ENCODE data around the gene RPS6KA2. TPM values are rescaled to one million over a fixed set of nuclear protein-coding genes. Genes with fewer than 3 reads are reported as not detected.
"Not testable (repeated sequence)": the region's sequence is repeated elsewhere in the genome, so short reads cannot be mapped to it uniquely, and the experiment has no call there.

Gene RPS6KA2
- polyA plus RNA-seq, 2 donors = 5.7 to 8.7 TPM

- Histone ChIP-seq H3K27me3 (ENCODE audit: control insufficient read depth in 1 of 2, insufficient read depth in 2 of 2, low read length in 2 of 2) (no peaks in the 10 kb centered on the region), H3K4me3 (ENCODE audit: low read depth in 1 of 2, low read length in 2 of 2) (no peak overlapping the region), H3K4me1 (ENCODE audit: control insufficient read depth in 2 of 2, insufficient read depth in 2 of 2, low read length in 1 of 2) (no peaks in the 10 kb centered on the region), H3K36me3 (ENCODE audit: control insufficient read depth in 2 of 2, insufficient read depth in 2 of 2, low read length in 1 of 2) (no peaks in the 10 kb centered on the region), H3K27ac (ENCODE audit: low read depth in 2 of 2, low read length in 1 of 2) (no peak overlapping the region), H3K9me3 (ENCODE audit: control insufficient read depth in 2 of 2, insufficient read depth in 1 of 2, low read depth in 1 of 2, low read length in 1 of 2) (no peaks in the 10 kb centered on the region)
- 88 to 100% methylated on average over 1 of the region's 1 CpG for WGBS, 2 donors
These were observed 252.0 kb downstream of the RPS6KA2 start for GRCh38 chr6:166375013-166375412.

GRCh38 chr6:166370489-166370888, 256.6 kb downstream of the RPS6KA2 start:
- H3K27ac ChIP-seq (ENCODE audit: low read depth in 2 of 2, low read length in 1 of 2) = no peak overlapping the region
- no peak overlapping the region for H3K4me3 ChIP-seq (ENCODE audit: low read depth in 1 of 2, low read length in 2 of 2)
- H3K27me3 ChIP-seq (ENCODE audit: control insufficient read depth in 1 of 2, insufficient read depth in 2 of 2, low read length in 2 of 2) = no peaks in the 10 kb centered on the region
- H3K9me3 ChIP-seq (ENCODE audit: control insufficient read depth in 2 of 2, insufficient read depth in 1 of 2, low read depth in 1 of 2, low read length in 1 of 2) = no peaks in the 10 kb centered on the region
- peaks cover 0 to 3% of the 10 kb centered on the region in 2 donors for H3K36me3 ChIP-seq (ENCODE audit: control insufficient read depth in 2 of 2, insufficient read depth in 2 of 2, low read length in 1 of 2)
- 96 to 98% methylated on average over 3 of the region's 3 CpGs for WGBS, 2 donors
- no peaks in the 10 kb centered on the region for H3K4me1 ChIP-seq (ENCODE audit: control insufficient read depth in 2 of 2, insufficient read depth in 2 of 2, low read length in 1 of 2)

- WGBS, 2 donors = 74 to 81% methylated on average over 3 of the region's 3 CpGs
- no peak overlapping the region for H3K4me3 ChIP-seq (ENCODE audit: low read depth in 1 of 2, low read length in 2 of 2)
- no peaks in the 10 kb centered on the region for H3K27me3 ChIP-seq (ENCODE audit: control insufficient read depth in 1 of 2, insufficient read depth in 2 of 2, low read length in 2 of 2)
- no peaks in the 10 kb centered on the region for H3K4me1 ChIP-seq (ENCODE audit: control insufficient read depth in 2 of 2, insufficient read depth in 2 of 2, low read length in 1 of 2)
- peaks cover 0 to 3% of the 10 kb centered on the region in 2 donors for H3K36me3 ChIP-seq (ENCODE audit: control insufficient read depth in 2 of 2, insufficient read depth in 2 of 2, low read length in 1 of 2)
- no peaks in the 10 kb centered on the region for H3K9me3 ChIP-seq (ENCODE audit: control insufficient read depth in 2 of 2, insufficient read depth in 1 of 2, low read depth in 1 of 2, low read length in 1 of 2)
- no peak overlapping the region for H3K27ac ChIP-seq (ENCODE audit: low read depth in 2 of 2, low read length in 1 of 2)
These were observed 257.3 kb downstream of the RPS6KA2 start for GRCh38 chr6:166369782-166370181.

GRCh38 chr6:166366921-166367320, 260.1 kb downstream of the RPS6KA2 start:
- H3K36me3 ChIP-seq (ENCODE audit: control insufficient read depth in 2 of 2, insufficient read depth in 2 of 2, low read length in 1 of 2) = peaks cover 6 to 10% of the 10 kb centered on the region in 2 donors
- no peaks in the 10 kb centered on the region for H3K27me3 ChIP-seq (ENCODE audit: control insufficient read depth in 1 of 2, insufficient read depth in 2 of 2, low read length in 2 of 2)
- H3K4me3 ChIP-seq (ENCODE audit: low read depth in 1 of 2, low read length in 2 of 2) = no peak overlapping the region
- 95% methylated on average over 3 of the region's 3 CpGs for WGBS, 2 donors
- no peaks in the 10 kb centered on the region for H3K4me1 ChIP-seq (ENCODE audit: control insufficient read depth in 2 of 2, insufficient read depth in 2 of 2, low read length in 1 of 2)
- no peak overlapping the region for H3K27ac ChIP-seq (ENCODE audit: low read depth in 2 of 2, low read length in 1 of 2)
- no peaks in the 10 kb centered on the region for H3K9me3 ChIP-seq (ENCODE audit: control insufficient read depth in 2 of 2, insufficient read depth in 1 of 2, low read depth in 1 of 2, low read length in 1 of 2)

GRCh38 chr6:166365806-166366205, 261.2 kb downstream of the RPS6KA2 start:
- Histone ChIP-seq H3K27ac (ENCODE audit: low read depth in 2 of 2, low read length in 1 of 2) (no peak overlapping the region), H3K4me3 (ENCODE audit: low read depth in 1 of 2, low read length in 2 of 2) (no peak overlapping the region), H3K9me3 (ENCODE audit: control insufficient read depth in 2 of 2, insufficient read depth in 1 of 2, low read depth in 1 of 2, low read length in 1 of 2) (no peaks in the 10 kb centered on the region), H3K36me3 (ENCODE audit: control insufficient read depth in 2 of 2, insufficient read depth in 2 of 2, low read length in 1 of 2) (peaks cover 6 to 10% of the 10 kb centered on the region in 2 donors), H3K4me1 (ENCODE audit: control insufficient read depth in 2 of 2, insufficient read depth in 2 of 2, low read length in 1 of 2) (no peaks in the 10 kb centered on the region), H3K27me3 (ENCODE audit: control insufficient read depth in 1 of 2, insufficient read depth in 2 of 2, low read length in 2 of 2) (no peaks in the 10 kb centered on the region)
- WGBS, 2 donors = 79 to 86% methylated on average over 6 of the region's 6 CpGs

GRCh38 chr6:166365221-166365620, 261.8 kb downstream of the RPS6KA2 start:
- H3K4me1 ChIP-seq (ENCODE audit: control insufficient read depth in 2 of 2, insufficient read depth in 2 of 2, low read length in 1 of 2) = peaks cover 0 to 3% of the 10 kb centered on the region in 2 donors
- no peak overlapping the region for H3K4me3 ChIP-seq (ENCODE audit: low read depth in 1 of 2, low read length in 2 of 2)
- no peak overlapping the region for H3K27ac ChIP-seq (ENCODE audit: low read depth in 2 of 2, low read length in 1 of 2)
- peaks cover 6 to 10% of the 10 kb centered on the region in 2 donors for H3K36me3 ChIP-seq (ENCODE audit: control insufficient read depth in 2 of 2, insufficient read depth in 2 of 2, low read length in 1 of 2)
- no peaks in the 10 kb centered on the region for H3K9me3 ChIP-seq (ENCODE audit: control insufficient read depth in 2 of 2, insufficient read depth in 1 of 2, low read depth in 1 of 2, low read length in 1 of 2)
- H3K27me3 ChIP-seq (ENCODE audit: control insufficient read depth in 1 of 2, insufficient read depth in 2 of 2, low read length in 2 of 2) = no peaks in the 10 kb centered on the region
- 30 to 43% methylated on average over 2 of the region's 2 CpGs for WGBS, 2 donors

GRCh38 chr6:166364456-166364855, 262.6 kb downstream of the RPS6KA2 start:
- Histone ChIP-seq H3K4me3 (ENCODE audit: low read depth in 1 of 2, low read length in 2 of 2) (no peak overlapping the region), H3K27me3 (ENCODE audit: control insufficient read depth in 1 of 2, insufficient read depth in 2 of 2, low read length in 2 of 2) (no peaks in the 10 kb centered on the region), H3K27ac (ENCODE audit: low read depth in 2 of 2, low read length in 1 of 2) (peak overlapping the region in 1 of 2 donors; percentile 31), H3K9me3 (ENCODE audit: control insufficient read depth in 2 of 2, insufficient read depth in 1 of 2, low read depth in 1 of 2, low read length in 1 of 2) (no peaks in the 10 kb centered on the region), H3K36me3 (ENCODE audit: control insufficient read depth in 2 of 2, insufficient read depth in 2 of 2, low read length in 1 of 2) (peaks cover 6 to 10% of the 10 kb centered on the region in 2 donors), H3K4me1 (ENCODE audit: control insufficient read depth in 2 of 2, insufficient read depth in 2 of 2, low read length in 1 of 2) (peaks cover 0 to 3% of the 10 kb centered on the region in 2 donors)
- WGBS, 2 donors = 74 to 89% methylated on average over 7 of the region's 7 CpGs

GRCh38 chr6:166362427-166362826, 264.6 kb downstream of the RPS6KA2 start:
- not testable (repeated sequence) for H3K27ac ChIP-seq (ENCODE audit: low read depth in 2 of 2, low read length in 1 of 2); H3K27me3 ChIP-seq (ENCODE audit: control insufficient read depth in 1 of 2, insufficient read depth in 2 of 2, low read length in 2 of 2); H3K4me1 ChIP-seq (ENCODE audit: control insufficient read depth in 2 of 2, insufficient read depth in 2 of 2, low read length in 1 of 2); H3K9me3 ChIP-seq (ENCODE audit: control insufficient read depth in 2 of 2, insufficient read depth in 1 of 2, low read depth in 1 of 2, low read length in 1 of 2); H3K4me3 ChIP-seq (ENCODE audit: low read depth in 1 of 2, low read length in 2 of 2)
- WGBS, 2 donors = 92 to 95% methylated on average over 2 to 4 of the region's 4 CpGs
- H3K36me3 ChIP-seq (ENCODE audit: control insufficient read depth in 2 of 2, insufficient read depth in 2 of 2, low read length in 1 of 2) = peaks cover 6 to 10% of the 10 kb centered on the region in 2 donors

GRCh38 chr6:166361077-166361429, 266.0 kb downstream of the RPS6KA2 start:
- no peaks in the 10 kb centered on the region for H3K9me3 ChIP-seq (ENCODE audit: control insufficient read depth in 2 of 2, insufficient read depth in 1 of 2, low read depth in 1 of 2, low read length in 1 of 2)
- no peak overlapping the region for H3K27ac ChIP-seq (ENCODE audit: low read depth in 2 of 2, low read length in 1 of 2)
- H3K4me1 ChIP-seq (ENCODE audit: control insufficient read depth in 2 of 2, insufficient read depth in 2 of 2, low read length in 1 of 2) = peaks cover 0 to 3% of the 10 kb centered on the region in 2 donors
- no peak overlapping the region for H3K4me3 ChIP-seq (ENCODE audit: low read depth in 1 of 2, low read length in 2 of 2)
- H3K27me3 ChIP-seq (ENCODE audit: control insufficient read depth in 1 of 2, insufficient read depth in 2 of 2, low read length in 2 of 2) = no peaks in the 10 kb centered on the region
- 79 to 83% methylated on average over 3 of the region's 3 CpGs for WGBS, 2 donors
- H3K36me3 ChIP-seq (ENCODE audit: control insufficient read depth in 2 of 2, insufficient read depth in 2 of 2, low read length in 1 of 2) = peaks cover 6 to 7% of the 10 kb centered on the region in 2 donors

- Histone ChIP-seq H3K9me3 (ENCODE audit: control insufficient read depth in 2 of 2, insufficient read depth in 1 of 2, low read depth in 1 of 2, low read length in 1 of 2) (no peaks in the 10 kb centered on the region), H3K27ac (ENCODE audit: low read depth in 2 of 2, low read length in 1 of 2) (no peak overlapping the region), H3K36me3 (ENCODE audit: control insufficient read depth in 2 of 2, insufficient read depth in 2 of 2, low read length in 1 of 2) (peaks cover 6 to 7% of the 10 kb centered on the region in 2 donors), H3K27me3 (ENCODE audit: control insufficient read depth in 1 of 2, insufficient read depth in 2 of 2, low read length in 2 of 2) (no peaks in the 10 kb centered on the region), H3K4me3 (ENCODE audit: low read depth in 1 of 2, low read length in 2 of 2) (no peak overlapping the region), H3K4me1 (ENCODE audit: control insufficient read depth in 2 of 2, insufficient read depth in 2 of 2, low read length in 1 of 2) (peaks cover 0 to 3% of the 10 kb centered on the region in 2 donors)
- WGBS, 2 donors = 69 to 78% methylated on average over 8 of the region's 8 CpGs
These were observed 266.6 kb downstream of the RPS6KA2 start for GRCh38 chr6:166360243-166361076.
